GM21515 (cell line): ENCODE measurements around the gene COPE.
"Not testable (repeated sequence)": the region's sequence is repeated elsewhere in the genome, so short reads cannot be mapped to it uniquely, and the experiment has no call there.

Source experiments
- ATAC-seq: cut with Tn5 transposase; IDR thresholded peaks from one replicate; pipeline ENCODE4 v1.9.1; 2021; ENCODE audit not compliant: unreplicated experiment

Gene COPE

GRCh38 chr19:18940769-18941627, 21.8 kb upstream of the COPE start, which contains the start of gene HOMER3:
Gene HOMER3 (minus strand): TSS chr19:18941217. CDS start chr19:18938982, 2,235 bp downstream.
- no peak for ATAC-seq

GRCh38 chr19:18939922-18940768, 21.0 kb upstream of the COPE start:
- no peak for ATAC-seq

GRCh38 chr19:18939163-18939562, 20.0 kb upstream of the COPE start:
- no peak for ATAC-seq

- no peak for ATAC-seq
Observed at GRCh38 chr19:18933297-18933696, 14.1 kb upstream of the COPE start.

GRCh38 chr19:18932216-18932841, 13.1 kb upstream of the COPE start:
- ATAC-seq = no peak

- ATAC-seq = no peak
Observed at GRCh38 chr19:18931316-18932162, 12.4 kb upstream of the COPE start.

GRCh38 chr19:18929311-18929710, 10.1 kb upstream of the COPE start:
- ATAC-seq = no peak

GRCh38 chr19:18928018-18928805, 9.0 kb upstream of the COPE start:
- ATAC-seq = no peak

- no peak for ATAC-seq
Observed at GRCh38 chr19:18924684-18925213, 5.6 kb upstream of the COPE start.

- no peak for ATAC-seq
Observed at GRCh38 chr19:18922228-18922985, 3.2 kb upstream of the COPE start.

GRCh38 chr19:18921593-18921992, 2.4 kb upstream of the COPE start:
- no peak for ATAC-seq

GRCh38 chr19:18920400-18920799, 1.2 kb upstream of the COPE start:
- ATAC-seq = no peak

- ATAC-seq = no peak
Observed at GRCh38 chr19:18919900-18920214, 670 bp upstream of the COPE start.

- ATAC-seq = not testable (repeated sequence)
Observed at GRCh38 chr19:18917593-18917992, 1.6 kb downstream of the COPE start.

GRCh38 chr19:18915639-18916038, 3.5 kb downstream of the COPE start:
- no peak for ATAC-seq

- no peak for ATAC-seq
Observed at GRCh38 chr19:18913466-18913865, 5.7 kb downstream of the COPE start.

GRCh38 chr19:18912933-18913332, 6.3 kb downstream of the COPE start:
- no peak for ATAC-seq

- no peak for ATAC-seq
Observed at GRCh38 chr19:18910801-18911436, 8.3 kb downstream of the COPE start.
